Measurements from ENCODE around the gene GAN. TPM values are rescaled to one million over a fixed set of nuclear protein-coding genes. Genes with fewer than 3 reads are reported as not detected.
A peak's percentile ranks its signal among the peaks of the same experiment; 100 is the strongest.
"Not testable (repeated sequence)": the region's sequence is repeated elsewhere in the genome, so short reads cannot be mapped to it uniquely, and the experiment has no call there.

Gene GAN
- total RNA-seq, 1 experiment from 2014 or later, result 8.7 TPM

- peak; percentile 27 for DNase-seq
- Histone ChIP-seq H3K36me3 (replicated peaks; ENCODE audit: control insufficient read depth, insufficient read depth, low read length) (no peaks in the 10 kb centered on the region), H3K27me3 (ENCODE audit: control insufficient read depth, insufficient read depth, low read length) (peaks cover 5% of the 10 kb centered on the region; the same call in 1 of the 2 replicates), H3K4me3 (ENCODE audit: insufficient read depth, low read depth, low read length) (no peak overlapping the region)
Measured at GRCh38 chr16:81318711-81319110, 3.9 kb downstream of the GAN start.

- no peak for DNase-seq
- no peak overlapping the region for H3K4me3 ChIP-seq (ENCODE audit: insufficient read depth, low read depth, low read length)
- no peaks in the 10 kb centered on the region for H3K36me3 ChIP-seq (replicated peaks; ENCODE audit: control insufficient read depth, insufficient read depth, low read length)
- peaks cover 5% of the 10 kb centered on the region; the same call in 1 of the 2 replicates for H3K27me3 ChIP-seq (ENCODE audit: control insufficient read depth, insufficient read depth, low read length)
Measured at GRCh38 chr16:81319221-81319912, 4.6 kb downstream of the GAN start.

- Histone ChIP-seq H3K36me3 (replicated peaks; ENCODE audit: control insufficient read depth, insufficient read depth, low read length) (no peaks in the 10 kb centered on the region; the same call in 1 of the 2 replicates), H3K27me3 (ENCODE audit: control insufficient read depth, insufficient read depth, low read length) (0 out of 2 replicates have a peak, but pooled peaks cover under 1% of the 10 kb centered on the region), H3K4me3 (ENCODE audit: insufficient read depth, low read depth, low read length) (no peak overlapping the region)
- no peak for DNase-seq
Measured at GRCh38 chr16:81321039-81321438, 6.3 kb downstream of the GAN start.

- no peaks in the 10 kb centered on the region for H3K27me3 ChIP-seq (ENCODE audit: control insufficient read depth, insufficient read depth, low read length)
- H3K4me3 ChIP-seq (ENCODE audit: insufficient read depth, low read depth, low read length), result no peak overlapping the region
Measured at GRCh38 chr16:81321536-81321935, 6.8 kb downstream of the GAN start.

GRCh38 chr16:81324808-81325207 lies 10.0 kb downstream of the GAN start:
- no peaks in the 10 kb centered on the region for H3K27me3 ChIP-seq (ENCODE audit: control insufficient read depth, insufficient read depth, low read length)
- DNase-seq, result no peak
- H3K36me3 ChIP-seq (replicated peaks; ENCODE audit: control insufficient read depth, insufficient read depth, low read length), result no peaks in the 10 kb centered on the region; the same call in 1 of the 2 replicates
- H3K4me3 ChIP-seq (ENCODE audit: insufficient read depth, low read depth, low read length), result no peak overlapping the region

More at GRCh38 chr16:81321536-81321935, 6.8 kb downstream of the GAN start:
- H3K36me3 ChIP-seq (replicated peaks; ENCODE audit: control insufficient read depth, insufficient read depth, low read length), result no peaks in the 10 kb centered on the region; the same call in 1 of the 2 replicates
- no peak for DNase-seq

GRCh38 chr16:81327011-81327410 lies 12.2 kb downstream of the GAN start:
- H3K4me3 ChIP-seq (ENCODE audit: insufficient read depth, low read depth, low read length), result no peak overlapping the region

GRCh38 chr16:81327447-81328196 lies 12.9 kb downstream of the GAN start:
- H3K36me3 ChIP-seq (replicated peaks; ENCODE audit: control insufficient read depth, insufficient read depth, low read length), result no peaks in the 10 kb centered on the region; the same call in 1 of the 2 replicates
- no peak overlapping the region for H3K4me3 ChIP-seq (ENCODE audit: insufficient read depth, low read depth, low read length)
- no peaks in the 10 kb centered on the region for H3K27me3 ChIP-seq (ENCODE audit: control insufficient read depth, insufficient read depth, low read length)
- no peak for DNase-seq

More at GRCh38 chr16:81327011-81327410, 12.2 kb downstream of the GAN start:
- no peaks in the 10 kb centered on the region for H3K27me3 ChIP-seq (ENCODE audit: control insufficient read depth, insufficient read depth, low read length)
- no peak for DNase-seq
- no peaks in the 10 kb centered on the region; the same call in 1 of the 2 replicates for H3K36me3 ChIP-seq (replicated peaks; ENCODE audit: control insufficient read depth, insufficient read depth, low read length)

- no peak for DNase-seq
- no peaks in the 10 kb centered on the region for H3K27me3 ChIP-seq (ENCODE audit: control insufficient read depth, insufficient read depth, low read length)
- no peaks in the 10 kb centered on the region; the same call in 1 of the 2 replicates for H3K36me3 ChIP-seq (replicated peaks; ENCODE audit: control insufficient read depth, insufficient read depth, low read length)
- H3K4me3 ChIP-seq (ENCODE audit: insufficient read depth, low read depth, low read length), result no peak overlapping the region
Measured at GRCh38 chr16:81329947-81330346, 15.2 kb downstream of the GAN start.

GRCh38 chr16:81333356-81333755 lies 18.6 kb downstream of the GAN start:
- Histone ChIP-seq H3K27me3 (ENCODE audit: control insufficient read depth, insufficient read depth, low read length) (no peaks in the 10 kb centered on the region), H3K4me3 (ENCODE audit: insufficient read depth, low read depth, low read length) (no peak overlapping the region), H3K36me3 (replicated peaks; ENCODE audit: control insufficient read depth, insufficient read depth, low read length) (no peaks in the 10 kb centered on the region)
- no peak for DNase-seq

- Histone ChIP-seq H3K4me3 (ENCODE audit: insufficient read depth, low read depth, low read length) (no peak overlapping the region), H3K36me3 (replicated peaks; ENCODE audit: control insufficient read depth, insufficient read depth, low read length) (no peaks in the 10 kb centered on the region), H3K27me3 (ENCODE audit: control insufficient read depth, insufficient read depth, low read length) (no peaks in the 10 kb centered on the region)
- DNase-seq, result no peak
Measured at GRCh38 chr16:81335669-81336068, 20.9 kb downstream of the GAN start.

GRCh38 chr16:81337097-81337496 lies 22.3 kb downstream of the GAN start:
- DNase-seq, result no peak
- no peaks in the 10 kb centered on the region for H3K27me3 ChIP-seq (ENCODE audit: control insufficient read depth, insufficient read depth, low read length)
- H3K36me3 ChIP-seq (replicated peaks; ENCODE audit: control insufficient read depth, insufficient read depth, low read length), result no peaks in the 10 kb centered on the region
- no peak overlapping the region for H3K4me3 ChIP-seq (ENCODE audit: insufficient read depth, low read depth, low read length)

GRCh38 chr16:81345172-81345571 lies 30.4 kb downstream of the GAN start:
- not testable (repeated sequence) for H3K4me3 ChIP-seq (ENCODE audit: insufficient read depth, low read depth, low read length); H3K27me3 ChIP-seq (ENCODE audit: control insufficient read depth, insufficient read depth, low read length); H3K36me3 ChIP-seq (replicated peaks; ENCODE audit: control insufficient read depth, insufficient read depth, low read length); DNase-seq

- peaks cover 3% of the 10 kb centered on the region for H3K36me3 ChIP-seq (replicated peaks; ENCODE audit: control insufficient read depth, insufficient read depth, low read length)
- no peak for DNase-seq
- H3K27me3 ChIP-seq (ENCODE audit: control insufficient read depth, insufficient read depth, low read length), result no peaks in the 10 kb centered on the region
- H3K4me3 ChIP-seq (ENCODE audit: insufficient read depth, low read depth, low read length), result no peak overlapping the region
Measured at GRCh38 chr16:81347425-81347824, 32.7 kb downstream of the GAN start.

- no peak for DNase-seq
- Histone ChIP-seq H3K36me3 (replicated peaks; ENCODE audit: control insufficient read depth, insufficient read depth, low read length) (peaks cover 3% of the 10 kb centered on the region), H3K27me3 (ENCODE audit: control insufficient read depth, insufficient read depth, low read length) (no peaks in the 10 kb centered on the region), H3K4me3 (ENCODE audit: insufficient read depth, low read depth, low read length) (no peak overlapping the region)
Measured at GRCh38 chr16:81349608-81350305, 35.0 kb downstream of the GAN start.

GRCh38 chr16:81350306-81350615 lies 35.5 kb downstream of the GAN start:
- no peak overlapping the region for H3K4me3 ChIP-seq (ENCODE audit: insufficient read depth, low read depth, low read length)
- H3K27me3 ChIP-seq (ENCODE audit: control insufficient read depth, insufficient read depth, low read length), result no peaks in the 10 kb centered on the region
- H3K36me3 ChIP-seq (replicated peaks; ENCODE audit: control insufficient read depth, insufficient read depth, low read length), result peaks cover 4% of the 10 kb centered on the region
- DNase-seq, result no peak

Data from H7 (cell line).